Measurements from ENCODE around the gene KIAA1614.

GRCh38 chr1:180922631-180923015 is 9.9 kb downstream of the KIAA1614 start:
- TF ChIP-seq POLR2A (IDR thresholded peaks at IDR 0.05; ENCODE audit: low read depth, low read length), result no peak
- no peak for TF ChIP-seq POLR2AphosphoS5 (IDR thresholded peaks at IDR 0.05; ENCODE audit: low read depth, low read length)

Measured in GM12892 (cell line).